22Rv1 (cell line): ENCODE results near the gene FOXP4.

Experiments used
- CTCF ChIP-seq: fragments of 450-650 bp; IDR thresholded peaks from 2 replicates; pipeline ENCODE4 v1.5.1; 2017; ENCODE audit warnings: mild to moderate bottlenecking
- ZFX ChIP-seq: fragments of 450-650 bp; IDR thresholded peaks from 2 replicates; pipeline ENCODE4 v1.6.1; 2017; ENCODE audit warnings: antibody characterized with exemption, borderline replicate concordance

GRCh38 chr6:41527721-41528408 is 18.3 kb upstream of the FOXP4 start:
- no peak for TF ChIP-seq CTCF
- TF ChIP-seq ZFX, result no peak
